Measurements from ENCODE around the gene TEX13A.
"Not testable (repeated sequence)": the region's sequence is repeated elsewhere in the genome, so short reads cannot be mapped to it uniquely, and the experiment has no call there.

The TEX13A gene

GRCh38 chrX:105263801-105264200, 43.3 kb upstream of the TEX13A start:
- Histone ChIP-seq H3K27ac (no peak overlapping the region), H3K4me3 (ENCODE audit: low read depth, low read length) (no peak overlapping the region), H3K9ac (no peak overlapping the region), H3K4me2 (ENCODE audit: low read length) (no peak overlapping the region), H3K27me3 (ENCODE audit: control insufficient read depth, insufficient read depth, low read length) (no peaks in the 10 kb centered on the region), H3K4me1 (no peaks in the 10 kb centered on the region), H3K9me3 (ENCODE audit: control insufficient read depth, low read length) (no peaks in the 10 kb centered on the region), H3K36me3 (ENCODE audit: control insufficient read depth, insufficient read depth, low read length) (no peaks in the 10 kb centered on the region), H2AFZ (no peak overlapping the region), H3K79me2 (no peaks in the 10 kb centered on the region)
- TF ChIP-seq, protein P1, sequence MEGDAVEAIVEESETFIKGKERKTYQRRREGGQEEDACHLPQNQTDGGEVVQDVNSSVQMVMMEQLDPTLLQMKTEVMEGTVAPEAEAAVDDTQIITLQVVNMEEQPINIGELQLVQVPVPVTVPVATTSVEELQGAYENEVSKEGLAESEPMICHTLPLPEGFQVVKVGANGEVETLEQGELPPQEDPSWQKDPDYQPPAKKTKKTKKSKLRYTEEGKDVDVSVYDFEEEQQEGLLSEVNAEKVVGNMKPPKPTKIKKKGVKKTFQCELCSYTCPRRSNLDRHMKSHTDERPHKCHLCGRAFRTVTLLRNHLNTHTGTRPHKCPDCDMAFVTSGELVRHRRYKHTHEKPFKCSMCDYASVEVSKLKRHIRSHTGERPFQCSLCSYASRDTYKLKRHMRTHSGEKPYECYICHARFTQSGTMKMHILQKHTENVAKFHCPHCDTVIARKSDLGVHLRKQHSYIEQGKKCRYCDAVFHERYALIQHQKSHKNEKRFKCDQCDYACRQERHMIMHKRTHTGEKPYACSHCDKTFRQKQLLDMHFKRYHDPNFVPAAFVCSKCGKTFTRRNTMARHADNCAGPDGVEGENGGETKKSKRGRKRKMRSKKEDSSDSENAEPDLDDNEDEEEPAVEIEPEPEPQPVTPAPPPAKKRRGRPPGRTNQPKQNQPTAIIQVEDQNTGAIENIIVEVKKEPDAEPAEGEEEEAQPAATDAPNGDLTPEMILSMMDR (IDR thresholded peaks at IDR 0.05), result no peak

- TF ChIP-seq, protein P1 (IDR thresholded peaks at IDR 0.05), result no peak
Measured at GRCh38 chrX:105263171-105263570, 42.7 kb upstream of the TEX13A start.

GRCh38 chrX:105260291-105261043, 40.0 kb upstream of the TEX13A start:
- no peaks in the 10 kb centered on the region for H3K9me3 ChIP-seq (ENCODE audit: control insufficient read depth, low read length)
- no peak overlapping the region for H3K4me3 ChIP-seq (ENCODE audit: low read depth, low read length)
- no peak overlapping the region for H2AFZ ChIP-seq
- TF ChIP-seq, protein P1 (IDR thresholded peaks at IDR 0.05), result no peak
- H3K9ac ChIP-seq, result no peak overlapping the region
- no peaks in the 10 kb centered on the region for H3K36me3 ChIP-seq (ENCODE audit: control insufficient read depth, insufficient read depth, low read length)
- H3K4me2 ChIP-seq (ENCODE audit: low read length), result no peak overlapping the region
- H3K79me2 ChIP-seq, result no peaks in the 10 kb centered on the region
- H3K27me3 ChIP-seq (ENCODE audit: control insufficient read depth, insufficient read depth, low read length), result no peaks in the 10 kb centered on the region
- H3K4me1 ChIP-seq, result no peaks in the 10 kb centered on the region
- H3K27ac ChIP-seq, result no peak overlapping the region

More at GRCh38 chrX:105263171-105263570, 42.7 kb upstream of the TEX13A start:
- no peaks in the 10 kb centered on the region for H3K79me2 ChIP-seq
- H3K27ac ChIP-seq, result no peak overlapping the region
- no peak overlapping the region for H3K4me2 ChIP-seq (ENCODE audit: low read length)
- H3K9ac ChIP-seq, result no peak overlapping the region
- H3K4me1 ChIP-seq, result no peaks in the 10 kb centered on the region
- no peaks in the 10 kb centered on the region for H3K36me3 ChIP-seq (ENCODE audit: control insufficient read depth, insufficient read depth, low read length)
- no peaks in the 10 kb centered on the region for H3K27me3 ChIP-seq (ENCODE audit: control insufficient read depth, insufficient read depth, low read length)
- no peaks in the 10 kb centered on the region for H3K9me3 ChIP-seq (ENCODE audit: control insufficient read depth, low read length)
- H3K4me3 ChIP-seq (ENCODE audit: low read depth, low read length), result no peak overlapping the region
- H2AFZ ChIP-seq, result no peak overlapping the region

DNA sequence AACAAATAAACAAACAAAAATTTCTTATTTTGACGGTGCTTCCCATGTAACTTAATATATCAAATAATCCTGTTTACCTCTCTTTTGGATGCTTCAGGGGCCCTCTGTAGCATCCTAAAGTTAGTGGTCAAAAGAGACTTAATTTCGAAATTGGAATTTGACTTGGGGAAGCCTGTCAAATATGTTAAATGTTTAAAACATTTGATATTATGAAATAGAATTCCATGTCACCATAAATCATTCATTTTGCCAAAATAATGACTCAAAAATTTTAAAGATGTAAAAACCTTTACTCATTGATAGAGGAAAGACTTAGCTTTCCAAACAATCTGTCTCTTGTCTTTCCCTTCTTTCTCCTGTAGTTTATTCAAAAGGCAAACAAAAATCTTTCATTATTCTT, 20.6 kb upstream of the TEX13A start:
- no peaks in the 10 kb centered on the region for H3K27me3 ChIP-seq (ENCODE audit: control insufficient read depth, insufficient read depth, low read length)
- no peaks in the 10 kb centered on the region for H3K9me3 ChIP-seq (ENCODE audit: control insufficient read depth, low read length)
- H3K4me2 ChIP-seq (ENCODE audit: low read length), result no peak overlapping the region
- H2AFZ ChIP-seq, result no peak overlapping the region
- H3K36me3 ChIP-seq (ENCODE audit: control insufficient read depth, insufficient read depth, low read length), result no peaks in the 10 kb centered on the region
- H3K4me1 ChIP-seq, result no peaks in the 10 kb centered on the region
- H3K79me2 ChIP-seq, result no peaks in the 10 kb centered on the region
- no peak overlapping the region for H3K9ac ChIP-seq
- no peak overlapping the region for H3K27ac ChIP-seq
- TF ChIP-seq, protein P1 (IDR thresholded peaks at IDR 0.05), result no peak
- H3K4me3 ChIP-seq (ENCODE audit: low read depth, low read length), result no peak overlapping the region

DNA sequence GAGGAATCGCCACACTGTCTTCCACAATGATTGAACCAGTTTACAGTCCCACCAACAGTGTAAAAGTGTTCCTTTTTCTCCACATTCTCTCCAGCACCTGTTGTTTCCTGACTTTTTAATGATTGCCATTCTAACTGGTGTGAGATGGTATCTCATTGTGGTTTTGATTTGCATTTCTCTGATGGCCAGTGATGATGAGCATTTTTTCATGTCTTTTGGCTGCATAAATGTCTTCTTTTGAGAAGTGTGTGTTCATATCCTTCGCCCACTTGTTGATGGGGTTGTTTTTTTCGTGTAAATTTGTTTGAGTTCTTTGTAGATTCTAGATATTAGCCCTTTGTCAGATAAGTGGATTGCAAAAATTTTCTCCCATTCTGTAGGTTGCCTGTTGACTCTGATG, 16.9 kb upstream of the TEX13A start:
- not testable (repeated sequence) for H3K27me3 ChIP-seq (ENCODE audit: control insufficient read depth, insufficient read depth, low read length); H3K79me2 ChIP-seq; H3K9me3 ChIP-seq (ENCODE audit: control insufficient read depth, low read length); H2AFZ ChIP-seq; H3K4me3 ChIP-seq (ENCODE audit: low read depth, low read length); H3K27ac ChIP-seq; H3K9ac ChIP-seq; H3K4me2 ChIP-seq (ENCODE audit: low read length); H3K4me1 ChIP-seq; H3K36me3 ChIP-seq (ENCODE audit: control insufficient read depth, insufficient read depth, low read length)

All from parathyroid adenoma (tissue), 2 donors.